HG03064 (cell line): ENCODE data around the gene IQCE.
"Not testable (repeated sequence)": the region's sequence is repeated elsewhere in the genome, so short reads cannot be mapped to it uniquely, and the experiment has no call there.

ENCODE experiments used
- ATAC-seq: cut with Tn5 transposase; IDR thresholded peaks from one replicate; pipeline ENCODE4 v1.9.1; 2021; ENCODE audit warnings: low read depth; ENCODE audit not compliant: unreplicated experiment

Gene IQCE

GRCh38 chr7:2598154-2598823 is 39.5 kb downstream of the IQCE start:
- no peak for ATAC-seq

GRCh38 chr7:2601065-2601464 is 42.3 kb downstream of the IQCE start:
- no peak for ATAC-seq

DNA sequence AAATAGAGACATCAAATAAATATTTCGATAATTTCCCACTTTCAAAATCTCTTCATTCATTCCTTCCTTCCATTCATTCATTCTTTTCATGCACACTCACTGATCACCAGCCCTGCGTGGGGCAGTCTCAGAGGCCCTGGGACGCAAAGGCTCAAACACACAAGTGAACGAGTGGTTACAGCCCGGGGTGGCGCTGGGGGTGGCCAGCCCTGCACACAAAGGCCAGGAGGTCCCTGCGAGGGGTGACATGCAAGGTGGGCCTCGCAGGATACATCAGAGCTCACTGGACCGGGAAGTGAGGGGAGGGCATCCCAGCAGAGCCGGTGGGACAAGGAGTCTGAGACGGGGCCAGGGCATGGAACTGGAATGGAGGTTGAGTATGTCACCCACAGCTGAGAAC is 43.1 kb downstream of the IQCE start:
- no peak for ATAC-seq

DNA sequence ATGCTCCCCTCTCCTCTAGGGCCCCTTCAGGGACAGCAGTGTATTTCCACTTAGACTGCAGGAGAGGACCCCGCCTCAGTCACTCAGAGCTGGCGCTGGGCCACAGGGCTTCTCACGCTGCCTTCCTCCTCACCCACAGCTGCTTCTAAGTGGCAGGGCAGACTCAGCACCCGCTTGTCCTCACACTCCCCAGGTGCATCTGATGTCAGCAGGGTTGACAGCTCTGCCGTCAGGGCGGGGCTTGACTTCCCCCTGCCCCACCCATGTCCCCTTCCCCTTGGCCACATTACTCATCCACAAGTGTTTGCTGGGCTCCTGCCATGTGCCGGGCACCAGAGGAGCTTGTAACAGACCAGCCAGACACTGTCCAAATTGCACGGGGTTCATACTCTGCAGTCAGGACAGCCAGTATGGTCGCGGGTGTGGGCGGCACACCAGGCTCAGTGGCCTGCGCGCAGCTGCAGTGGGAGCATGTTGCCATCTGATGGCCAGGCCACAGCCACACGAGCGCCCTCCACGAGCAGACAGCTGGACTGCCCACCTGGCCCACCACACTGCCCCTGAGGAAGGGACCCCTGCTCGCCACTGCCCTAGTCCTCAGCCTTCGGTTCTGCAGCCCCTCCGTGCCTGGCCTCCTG is 43.7 kb downstream of the IQCE start:
- no peak for ATAC-seq

GRCh38 chr7:2603044-2603965 is 44.5 kb downstream of the IQCE start:
- no peak for ATAC-seq

DNA sequence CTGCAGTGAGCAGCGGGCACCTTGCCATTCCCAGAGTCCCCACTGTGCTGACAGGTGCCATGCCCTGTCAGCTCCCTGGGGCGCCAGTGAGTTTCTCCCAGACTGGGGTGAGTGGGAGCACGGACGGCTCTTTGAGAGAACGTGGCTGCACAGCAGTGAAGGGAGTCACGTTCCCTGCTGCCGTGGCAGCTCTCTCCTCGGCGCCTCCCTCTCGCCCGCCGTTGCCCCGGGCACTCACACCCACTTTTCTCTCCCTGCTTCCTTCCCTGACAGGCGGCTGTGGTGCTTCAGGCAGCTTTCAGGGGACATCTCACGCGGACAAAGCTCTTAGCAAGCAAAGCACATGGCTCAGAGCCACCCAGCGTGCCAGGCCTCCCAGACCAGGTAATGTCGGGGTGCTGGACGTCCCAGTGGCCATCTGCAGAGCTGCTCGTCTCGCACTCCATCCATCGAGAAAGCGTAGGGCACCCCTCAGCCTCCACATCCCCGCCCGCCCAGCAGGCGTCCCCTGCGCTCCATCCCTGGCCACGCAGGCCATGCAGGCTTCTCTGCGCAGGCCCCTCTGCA is 45.9 kb downstream of the IQCE start:
- ATAC-seq, result no peak

DNA sequence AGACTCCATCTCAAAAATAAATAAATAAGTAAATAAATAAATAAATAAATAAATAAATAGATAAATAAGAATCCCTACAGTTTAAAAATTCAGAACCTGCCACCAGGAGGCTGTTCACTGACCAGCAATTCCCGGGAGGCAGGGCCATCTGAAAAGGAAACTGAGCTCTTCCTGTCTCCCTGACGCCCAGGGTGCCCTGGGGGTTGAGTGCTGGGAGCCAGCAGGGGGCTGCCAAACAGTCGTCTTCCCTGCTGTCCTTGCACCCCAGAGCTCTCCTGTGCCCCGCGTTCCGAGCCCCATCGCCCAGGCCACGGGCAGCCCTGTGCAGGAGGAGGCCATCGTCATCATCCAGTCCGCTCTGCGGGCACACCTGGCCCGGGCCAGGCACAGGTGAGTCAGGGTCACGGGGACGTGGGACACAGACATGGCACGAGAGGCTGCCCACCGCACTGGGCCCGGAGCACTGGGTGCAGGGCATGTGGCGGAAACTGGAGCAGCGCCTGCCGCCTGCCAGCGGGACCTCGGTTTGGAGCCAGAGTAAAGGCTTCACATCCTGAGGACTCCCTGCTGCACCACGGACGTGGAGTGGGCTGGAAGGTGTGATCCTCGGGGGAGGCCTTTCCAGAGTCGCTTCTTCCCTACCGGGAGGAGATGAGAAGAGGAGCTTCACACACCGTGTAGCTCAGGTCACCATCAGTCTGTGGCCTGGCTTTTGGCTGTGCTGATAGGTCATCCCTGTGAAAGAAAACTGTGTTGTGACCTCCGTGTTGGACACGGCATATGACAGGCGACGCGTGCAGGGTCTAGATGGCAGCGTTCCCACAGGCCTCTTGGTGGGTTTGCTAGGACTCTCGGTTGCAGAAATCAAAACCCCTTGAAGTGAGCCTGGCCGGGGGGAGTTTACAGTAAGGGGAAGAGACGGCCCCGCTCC is 47.1 kb downstream of the IQCE start:
- no peak for ATAC-seq

- ATAC-seq, result no peak
Observed at GRCh38 chr7:2606539-2606936, 47.8 kb downstream of the IQCE start.

DNA sequence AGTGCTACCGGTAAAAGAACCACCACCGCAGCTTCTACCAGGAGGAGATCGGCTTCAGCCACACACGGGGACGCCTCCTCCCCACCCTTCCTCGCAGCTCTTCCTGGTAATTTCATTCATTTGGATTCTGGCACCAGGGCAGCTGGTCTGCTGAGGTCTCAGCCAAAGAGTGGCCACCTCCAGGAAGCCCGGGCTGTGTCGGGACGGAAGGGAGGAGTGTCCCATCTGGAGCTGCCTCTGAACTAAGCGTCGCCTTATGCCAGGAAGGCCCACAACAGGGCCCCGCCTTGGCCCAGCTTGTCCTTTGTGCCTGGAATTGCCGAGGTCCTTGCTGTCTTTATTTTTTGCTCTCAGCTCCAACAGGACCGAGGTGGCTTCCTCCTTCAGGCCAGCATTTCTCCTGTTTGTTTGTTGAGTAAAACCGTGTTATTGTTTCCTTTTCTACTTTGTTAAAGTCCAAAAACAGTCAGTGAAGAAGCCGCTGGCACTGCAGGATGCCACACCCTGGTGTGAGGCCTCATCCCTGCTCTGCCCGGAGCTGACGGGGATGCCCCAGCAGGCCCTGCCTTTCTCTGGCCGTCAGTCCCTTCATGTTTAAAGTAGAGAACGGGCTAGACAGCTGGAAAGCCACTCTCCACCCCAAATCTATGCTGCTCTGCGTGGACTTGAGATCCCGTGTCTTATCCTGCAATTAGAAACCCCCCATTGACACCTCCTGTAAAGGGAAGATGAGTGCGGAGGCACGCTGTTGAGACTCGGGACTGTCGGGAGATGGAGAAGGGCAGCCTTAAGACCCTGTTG is 48.5 kb downstream of the IQCE start:
- no peak for ATAC-seq

- ATAC-seq, result no peak
Observed at GRCh38 chr7:2607923-2608904, 49.4 kb downstream of the IQCE start.

DNA sequence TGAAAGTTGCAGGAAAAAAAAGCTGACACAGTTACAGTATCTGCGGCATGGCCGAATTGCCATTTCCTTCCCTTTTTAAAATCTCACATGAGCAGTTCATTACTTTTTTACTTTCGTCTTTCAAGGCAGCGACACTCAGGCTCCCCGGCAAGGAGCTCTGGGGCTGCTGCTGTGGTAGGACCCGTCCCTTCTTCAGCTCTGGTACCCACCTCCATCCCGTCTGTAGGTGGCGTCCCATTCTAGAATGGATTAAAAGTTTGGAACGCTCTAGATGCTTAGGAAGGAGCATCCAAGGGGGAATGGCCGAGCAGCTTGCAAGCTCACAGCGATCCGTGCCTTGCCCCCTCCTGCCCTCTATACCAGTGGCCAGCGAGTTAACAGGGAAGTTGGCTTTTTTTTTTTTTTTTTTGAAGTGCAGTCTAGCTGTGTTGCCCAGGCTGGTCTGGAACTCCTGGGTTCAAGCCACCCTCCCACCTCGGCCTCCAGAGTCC is 50.2 kb downstream of the IQCE start:
- no peak for ATAC-seq

- not testable (repeated sequence) for ATAC-seq
Observed at GRCh38 chr7:2609646-2610045, 50.9 kb downstream of the IQCE start.

- no peak for ATAC-seq
Observed at GRCh38 chr7:2610466-2610865, 51.7 kb downstream of the IQCE start.

- no peak for ATAC-seq
Observed at GRCh38 chr7:2610898-2611297, 52.1 kb downstream of the IQCE start.

- ATAC-seq, result no peak
Observed at GRCh38 chr7:2611401-2611800, 52.6 kb downstream of the IQCE start.

DNA sequence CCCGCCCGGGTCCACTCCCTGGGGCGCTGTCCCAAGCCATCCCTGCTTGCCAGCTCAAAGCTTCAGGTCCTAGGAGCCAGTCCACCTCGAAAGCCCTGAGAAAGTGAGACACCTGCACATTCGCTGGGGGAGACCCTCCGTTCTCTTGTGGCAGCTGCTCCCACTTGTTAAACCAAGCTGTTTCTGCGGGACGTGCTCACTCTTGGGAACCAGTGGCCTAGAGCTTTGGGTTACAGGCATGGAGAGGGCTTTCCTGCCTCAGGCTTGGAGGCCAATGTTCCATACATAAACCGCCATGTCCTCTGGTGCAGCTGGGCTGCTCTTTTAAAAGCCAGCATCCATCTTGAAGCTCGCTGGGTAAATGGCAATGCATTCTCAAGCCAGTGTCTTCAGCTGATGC is 53.1 kb downstream of the IQCE start:
- no peak for ATAC-seq

GRCh38 chr7:2612445-2613097 is 53.8 kb downstream of the IQCE start:
- ATAC-seq, result no peak
